HG03139 (cell line): ENCODE results near the gene TRIM23.

Experiments used
- ATAC-seq: cut with Tn5 transposase; IDR thresholded peaks from one replicate; pipeline ENCODE4 v1.9.1; 2021; ENCODE audit not compliant: unreplicated experiment

The TRIM23 gene

GRCh38 chr5:65566505-65566904 lies 57.6 kb downstream of the TRIM23 start:
- no peak for ATAC-seq

- no peak for ATAC-seq
Measured at GRCh38 chr5:65563777-65564176, 60.4 kb downstream of the TRIM23 start.

DNA sequence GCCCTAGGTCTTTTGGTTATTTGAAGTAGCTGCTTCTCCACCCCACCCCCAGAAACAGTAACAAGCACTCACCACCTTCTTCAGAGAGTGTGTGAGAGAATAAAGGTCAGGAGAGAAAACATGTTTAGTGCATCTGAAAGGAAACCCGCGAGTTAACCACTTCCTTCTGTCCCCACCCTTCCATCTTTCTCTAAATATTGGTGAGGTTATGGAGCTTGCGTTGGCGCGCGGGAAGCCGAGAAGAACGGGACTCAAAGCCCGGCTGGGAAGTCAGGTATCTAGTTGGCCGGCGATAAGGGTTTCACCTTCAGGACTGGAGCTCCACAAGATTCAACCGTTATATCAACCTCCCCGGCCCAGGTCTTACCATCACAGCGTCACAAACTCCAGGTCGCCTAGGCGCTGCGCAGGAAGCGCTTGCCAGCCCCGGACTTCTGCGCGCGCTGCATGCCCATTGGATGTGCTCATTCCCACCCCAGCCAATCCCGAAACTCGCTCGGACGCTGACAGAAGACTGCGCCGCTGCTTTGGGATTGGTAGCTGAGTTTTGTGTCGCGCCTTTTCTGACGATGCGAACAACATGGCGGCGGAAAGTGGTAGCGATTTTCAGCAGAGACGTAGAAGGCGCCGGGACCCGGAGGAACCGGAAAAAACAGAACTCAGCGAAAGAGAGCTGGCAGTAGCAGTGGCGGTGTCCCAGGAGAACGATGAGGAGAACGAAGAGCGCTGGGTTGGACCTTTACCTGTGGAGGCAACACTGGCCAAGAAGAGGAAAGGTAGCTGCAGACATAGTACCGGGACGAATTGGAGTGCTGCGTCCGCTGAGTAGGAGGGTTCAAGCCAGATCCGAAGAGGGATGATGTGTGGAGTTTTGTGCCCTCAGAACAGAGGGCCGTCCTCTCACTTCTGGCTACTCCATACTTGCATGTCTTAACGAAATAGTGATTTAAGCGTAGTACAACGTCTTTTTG lies 61.1 kb downstream of the TRIM23 start, which contains the start of the genes CENPK and PPWD1:
CENPK (minus strand) TSS at position 438 of the 971 bp plus-strand sequence. CDS start 8,261 bp downstream, outside the sequence.
PPWD1 (plus strand) TSS at position 566 of the 971 bp plus-strand sequence; CDS start at position 581, 15 bp downstream.
- peak; percentile 98 for ATAC-seq

GRCh38 chr5:65556718-65557117 lies 67.4 kb downstream of the TRIM23 start:
- no peak for ATAC-seq

DNA sequence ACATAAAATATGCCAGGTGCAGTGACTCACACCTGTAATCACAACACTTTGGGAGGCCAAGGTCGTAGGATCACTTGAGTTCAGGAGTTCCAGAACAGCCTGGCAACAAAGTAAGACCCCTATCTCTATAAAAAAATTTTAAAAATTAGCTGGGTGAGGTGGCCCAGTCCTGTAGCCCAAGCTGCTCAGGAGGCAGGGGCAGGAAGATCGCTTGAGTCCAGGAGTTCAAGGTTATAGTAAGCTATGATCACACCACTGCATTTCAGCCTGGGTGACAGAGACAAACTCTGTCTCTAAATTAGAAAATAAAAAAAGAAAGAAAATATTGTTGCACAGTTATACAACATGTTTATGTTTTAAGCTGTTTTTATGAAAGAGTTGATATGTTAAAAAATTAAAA lies 68.0 kb downstream of the TRIM23 start:
- ATAC-seq: no peak

GRCh38 chr5:65555287-65555686 lies 68.8 kb downstream of the TRIM23 start:
- no peak for ATAC-seq

DNA sequence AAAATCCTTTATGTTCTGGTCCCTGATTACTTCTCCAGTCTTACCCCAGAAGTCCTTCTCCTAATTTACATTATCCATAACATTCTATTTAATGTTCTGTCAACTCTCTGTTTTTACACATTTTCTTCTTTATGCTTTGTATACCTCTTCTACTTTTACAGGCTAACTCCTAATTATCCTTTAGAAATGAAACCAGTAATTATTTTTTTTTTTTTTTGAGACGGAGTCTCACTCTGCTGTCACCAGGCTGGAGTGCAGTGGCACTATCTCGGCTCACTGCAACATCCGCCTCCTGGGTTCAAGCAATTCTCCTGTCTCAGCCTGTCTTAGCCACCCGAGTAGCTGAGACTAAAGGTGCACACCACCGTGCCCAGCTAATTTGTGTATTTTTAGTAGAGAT lies 70.2 kb downstream of the TRIM23 start:
- ATAC-seq: no peak

DNA sequence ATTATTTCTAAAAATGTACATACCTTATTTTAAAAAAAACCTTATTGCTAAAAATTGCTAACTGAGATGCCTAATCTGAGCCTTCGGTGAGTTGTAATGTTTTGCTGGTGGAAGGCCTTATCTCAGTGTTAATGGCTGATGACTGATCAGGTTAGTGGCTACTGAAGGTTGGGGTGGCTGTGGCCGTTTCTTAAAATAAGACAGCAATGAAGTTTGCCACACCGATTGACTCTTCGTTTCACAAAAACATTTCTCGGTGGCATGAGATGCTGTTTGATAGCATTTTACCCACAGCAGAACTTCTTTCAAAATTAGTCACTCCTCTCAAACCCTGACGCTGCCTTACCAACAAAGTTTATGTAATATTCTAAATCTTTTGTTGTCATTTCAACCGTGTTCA lies 75.9 kb downstream of the TRIM23 start:
- no peak for ATAC-seq

DNA sequence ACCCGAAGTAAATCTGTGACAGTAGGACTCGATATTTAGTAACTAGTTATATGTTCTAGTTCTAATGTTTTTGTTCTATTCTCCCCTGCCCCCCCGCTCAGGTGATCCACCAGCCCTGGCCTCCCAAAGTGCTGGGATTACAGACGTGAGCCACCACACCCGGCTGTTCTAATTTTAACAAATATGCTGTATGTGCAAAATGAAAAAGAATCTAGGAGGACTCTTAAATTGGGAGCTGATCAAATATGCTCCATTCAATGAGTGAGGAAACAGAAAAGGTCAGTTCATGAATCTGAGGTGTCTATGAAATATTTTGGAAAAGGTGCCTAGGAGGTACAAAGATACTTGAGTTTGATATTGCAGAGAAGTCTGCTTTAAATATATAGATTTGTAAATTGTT lies 78.0 kb downstream of the TRIM23 start:
- no peak for ATAC-seq

DNA sequence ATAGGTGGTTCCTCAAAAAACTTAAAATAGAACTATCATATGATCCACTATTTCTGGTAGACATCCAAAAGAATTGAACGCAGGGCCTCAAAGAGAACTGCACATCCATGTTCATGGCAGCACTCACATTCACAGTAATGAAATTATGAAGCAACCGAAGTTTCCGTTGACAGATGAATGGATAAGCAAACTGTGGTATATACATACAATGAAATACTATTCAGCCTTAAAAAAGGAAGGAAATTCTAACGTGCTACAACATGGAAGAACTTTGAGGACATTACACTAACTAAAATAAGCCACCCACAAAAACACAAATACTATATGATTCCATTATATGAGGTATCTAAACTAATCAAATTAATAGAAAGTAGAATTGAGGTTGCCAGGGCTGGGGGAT lies 79.7 kb downstream of the TRIM23 start:
- ATAC-seq: no peak

DNA sequence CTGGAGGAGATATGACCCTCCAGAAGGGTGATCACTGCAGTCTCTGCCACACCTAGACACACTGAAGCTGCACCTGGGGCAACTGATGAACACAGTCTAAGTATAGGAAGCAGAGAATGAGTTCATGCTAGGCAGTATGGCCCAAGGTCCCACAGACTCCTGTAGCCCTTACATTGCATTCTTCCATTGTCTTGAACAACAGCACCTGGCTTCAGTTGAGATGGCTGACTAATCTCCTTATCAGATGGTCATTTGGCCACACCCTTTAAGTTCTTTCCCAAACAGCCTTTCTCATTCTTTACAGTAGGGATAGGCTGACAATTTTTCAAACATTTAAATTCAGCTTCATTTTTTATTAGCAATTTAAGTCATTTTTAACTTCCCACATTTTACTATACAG lies 84.3 kb downstream of the TRIM23 start:
- no peak for ATAC-seq
